ENCODE results near the gene SDF2L1.

DNA sequence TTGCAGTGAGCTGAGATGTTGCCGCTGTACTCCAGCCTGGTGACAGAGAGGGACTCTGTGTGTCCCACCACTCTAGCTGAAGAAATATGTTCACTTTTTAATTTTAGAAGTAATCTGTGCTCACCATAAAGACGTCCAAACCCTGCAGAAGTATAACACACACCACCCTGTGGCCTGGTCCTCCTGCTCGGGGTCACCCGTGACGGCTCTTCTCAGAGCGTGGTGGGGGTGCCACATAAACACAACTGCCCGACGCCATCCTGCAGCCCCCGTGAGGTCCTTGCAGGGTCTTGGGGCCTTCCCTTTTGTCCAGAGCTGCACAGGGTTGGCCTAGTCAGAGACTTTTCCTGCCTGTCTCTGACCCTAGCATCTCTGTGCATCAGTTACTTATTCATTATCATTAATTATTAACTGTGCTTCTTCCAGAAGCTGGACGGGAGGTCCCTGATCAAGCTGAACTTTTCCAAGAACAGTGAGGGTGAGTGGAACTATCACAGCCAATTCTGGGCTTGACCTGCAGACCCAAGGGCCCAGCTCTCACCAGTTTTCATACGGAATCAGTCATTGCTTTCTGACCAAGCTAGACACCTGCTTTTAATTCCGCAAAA, 32.6 kb downstream of the SDF2L1 start:
- TF ChIP-seq, protein P1, sequence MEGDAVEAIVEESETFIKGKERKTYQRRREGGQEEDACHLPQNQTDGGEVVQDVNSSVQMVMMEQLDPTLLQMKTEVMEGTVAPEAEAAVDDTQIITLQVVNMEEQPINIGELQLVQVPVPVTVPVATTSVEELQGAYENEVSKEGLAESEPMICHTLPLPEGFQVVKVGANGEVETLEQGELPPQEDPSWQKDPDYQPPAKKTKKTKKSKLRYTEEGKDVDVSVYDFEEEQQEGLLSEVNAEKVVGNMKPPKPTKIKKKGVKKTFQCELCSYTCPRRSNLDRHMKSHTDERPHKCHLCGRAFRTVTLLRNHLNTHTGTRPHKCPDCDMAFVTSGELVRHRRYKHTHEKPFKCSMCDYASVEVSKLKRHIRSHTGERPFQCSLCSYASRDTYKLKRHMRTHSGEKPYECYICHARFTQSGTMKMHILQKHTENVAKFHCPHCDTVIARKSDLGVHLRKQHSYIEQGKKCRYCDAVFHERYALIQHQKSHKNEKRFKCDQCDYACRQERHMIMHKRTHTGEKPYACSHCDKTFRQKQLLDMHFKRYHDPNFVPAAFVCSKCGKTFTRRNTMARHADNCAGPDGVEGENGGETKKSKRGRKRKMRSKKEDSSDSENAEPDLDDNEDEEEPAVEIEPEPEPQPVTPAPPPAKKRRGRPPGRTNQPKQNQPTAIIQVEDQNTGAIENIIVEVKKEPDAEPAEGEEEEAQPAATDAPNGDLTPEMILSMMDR (IDR thresholded peaks at IDR 0.05): no peak
- TF ChIP-seq POLR2A (IDR thresholded peaks at IDR 0.05): no peak

All from uterus (tissue), 2 donors.